Type B pancreatic cell (in vitro differentiated cells): ENCODE data around the gene COL4A5. TPM values are rescaled to one million over a fixed set of nuclear protein-coding genes. Genes with fewer than 3 reads are reported as not detected.
A peak's percentile ranks its signal among the peaks of the same experiment; 100 is the strongest.

ENCODE experiments used
- DNase-seq: peaks from one replicate; pipeline ENCODE4 v3.0.0; 2021; ENCODE audit warnings: mixed read lengths; ENCODE audit not compliant: unreplicated experiment; ENCODE audit errors: extremely low spot score
- H3K27ac Mint-ChIP-seq: 2 replicates; pipeline ENCODE4 v1.8.0; 2021; ENCODE audit warnings: mild to moderate bottlenecking, mixed read lengths
- H3K27me3 Mint-ChIP-seq: 2 replicates; pipeline ENCODE4 v1.8.0; 2021; ENCODE audit warnings: mixed read lengths
- H3K36me3 Mint-ChIP-seq: 2 replicates; pipeline ENCODE4 v1.8.0; 2021; ENCODE audit warnings: mixed read lengths
- H3K4me1 Mint-ChIP-seq: one replicate; pipeline ENCODE4 v1.8.0; 2021; ENCODE audit warnings: mixed read lengths; ENCODE audit not compliant: unreplicated experiment
- H3K4me3 Mint-ChIP-seq: 2 replicates; pipeline ENCODE4 v1.8.0; 2021; ENCODE audit warnings: mild to moderate bottlenecking, mixed read lengths
- H3K9me3 Mint-ChIP-seq: 2 replicates; pipeline ENCODE4 v1.8.0; 2021; ENCODE audit warnings: mixed read lengths
- CTCF ChIP-seq: fragments of 200-600 bp; sonication (generic); conservative IDR thresholded peaks from 2 replicates; pipeline ENCODE4 v1.5.0; 2021; ENCODE audit warnings: antibody characterized with exemption, mild to moderate bottlenecking
- total RNA-seq: library from RNA; stranded (reverse); gene quantifications from 2 replicates; pipeline ENCODE4 v1.2.1, GENCODE V29; 2021; ENCODE audit warnings: low replicate concordance

Gene COL4A5
- total RNA-seq, 1 donor from 2014 or later, result 167 TPM

GRCh38 chrX:108584617-108585211 is 145.1 kb downstream of the COL4A5 start:
- Mint-ChIP-seq H3K36me3 (peaks cover 36% of the 10 kb centered on the region), H3K9me3 (no peaks in the 10 kb centered on the region), H3K27ac (no peak overlapping the region), H3K27me3 (no peaks in the 10 kb centered on the region), H3K4me3 (no peak overlapping the region), H3K4me1 (peaks cover 9% of the 10 kb centered on the region)
- DNase-seq, result no peak
- peak; percentile 70 for TF ChIP-seq CTCF

DNA sequence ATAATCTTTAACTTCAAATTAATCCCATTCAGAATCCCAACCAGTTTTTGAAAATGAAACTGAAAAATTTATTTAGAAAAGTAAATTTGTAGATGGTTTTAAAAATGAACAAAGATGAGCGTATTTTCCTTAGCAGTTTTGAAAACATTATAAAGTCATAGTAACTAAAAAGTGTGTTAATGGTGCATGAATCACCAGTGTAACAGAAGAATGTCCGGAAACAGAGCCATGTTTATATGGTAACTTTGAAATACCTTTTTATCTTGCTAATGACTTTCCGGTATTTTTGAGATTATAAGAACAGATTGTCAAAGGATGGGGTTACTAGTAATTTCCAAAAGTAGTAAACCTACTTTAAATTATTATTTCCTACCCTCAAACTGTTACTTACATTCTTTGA is 150.9 kb downstream of the COL4A5 start:
- H3K27ac Mint-ChIP-seq, result no peak overlapping the region
- no peak overlapping the region for H3K4me3 Mint-ChIP-seq
- H3K9me3 Mint-ChIP-seq, result no peaks in the 10 kb centered on the region
- no peaks in the 10 kb centered on the region for H3K27me3 Mint-ChIP-seq
- TF ChIP-seq CTCF, result no peak
- DNase-seq, result no peak
- H3K36me3 Mint-ChIP-seq, result peaks cover 43% of the 10 kb centered on the region
- no peaks in the 10 kb centered on the region for H3K4me1 Mint-ChIP-seq

GRCh38 chrX:108601276-108601675 is 161.6 kb downstream of the COL4A5 start:
- Mint-ChIP-seq H3K4me1 (no peaks in the 10 kb centered on the region), H3K36me3 (peaks cover 28% of the 10 kb centered on the region), H3K27ac (no peak overlapping the region), H3K9me3 (no peaks in the 10 kb centered on the region), H3K4me3 (no peak overlapping the region), H3K27me3 (no peaks in the 10 kb centered on the region)
- no peak for TF ChIP-seq CTCF
- DNase-seq, result no peak

DNA sequence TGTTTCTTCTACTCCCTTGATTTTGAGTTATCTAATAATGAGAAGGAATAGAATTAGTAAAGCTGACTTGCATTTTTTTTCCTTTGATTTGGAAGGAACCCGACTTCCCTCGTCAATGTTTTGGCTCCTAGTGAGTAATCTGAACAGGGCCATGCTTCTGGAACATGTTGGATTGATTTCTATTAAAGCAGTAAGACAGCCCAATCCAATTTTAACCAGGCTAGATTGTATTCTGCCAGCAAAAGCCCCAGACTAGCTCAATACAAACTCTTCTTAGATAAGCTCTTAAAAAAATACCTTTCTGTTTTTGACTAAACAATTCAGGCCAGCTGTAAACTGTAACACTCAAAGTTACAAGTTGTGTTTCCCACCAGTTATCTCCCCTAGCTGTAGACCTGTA is 170.5 kb downstream of the COL4A5 start:
- no peak for DNase-seq
- H3K4me1 Mint-ChIP-seq, result no peaks in the 10 kb centered on the region
- peaks cover 21% of the 10 kb centered on the region for H3K36me3 Mint-ChIP-seq
- H3K27me3 Mint-ChIP-seq, result no peaks in the 10 kb centered on the region
- no peak overlapping the region for H3K4me3 Mint-ChIP-seq
- no peak for TF ChIP-seq CTCF
- no peaks in the 10 kb centered on the region for H3K9me3 Mint-ChIP-seq
- H3K27ac Mint-ChIP-seq, result no peak overlapping the region

- TF ChIP-seq CTCF, result no peak
- H3K36me3 Mint-ChIP-seq, result peaks cover 17% of the 10 kb centered on the region
- H3K27ac Mint-ChIP-seq, result no peak overlapping the region
- no peaks in the 10 kb centered on the region for H3K9me3 Mint-ChIP-seq
- H3K4me1 Mint-ChIP-seq, result no peaks in the 10 kb centered on the region
- no peak overlapping the region for H3K4me3 Mint-ChIP-seq
- DNase-seq, result no peak
- no peaks in the 10 kb centered on the region for H3K27me3 Mint-ChIP-seq
Measured at GRCh38 chrX:108614616-108615015, 175.0 kb downstream of the COL4A5 start.

DNA sequence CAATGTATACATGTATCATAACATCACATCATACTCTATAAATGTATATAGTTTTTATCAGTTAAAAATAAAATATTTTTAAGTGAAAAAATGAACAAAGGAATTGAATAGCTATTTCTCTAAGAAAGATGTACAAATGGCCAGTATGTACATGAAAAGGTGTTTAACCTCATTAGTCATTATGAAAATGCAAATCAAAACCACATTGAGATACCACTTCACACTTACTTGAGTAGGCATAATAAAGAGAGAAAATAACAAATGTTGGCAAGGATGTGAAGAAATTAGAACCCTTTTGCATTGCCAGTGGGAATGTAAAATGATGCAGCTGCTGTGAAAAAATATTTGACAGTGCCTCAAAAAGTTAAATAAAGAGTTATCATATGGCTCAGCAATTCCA is 201.2 kb downstream of the COL4A5 start:
- no peak overlapping the region for H3K4me3 Mint-ChIP-seq
- H3K4me1 Mint-ChIP-seq, result no peaks in the 10 kb centered on the region
- peaks cover 62% of the 10 kb centered on the region for H3K36me3 Mint-ChIP-seq
- H3K27ac Mint-ChIP-seq, result no peak overlapping the region
- no peaks in the 10 kb centered on the region for H3K27me3 Mint-ChIP-seq
- TF ChIP-seq CTCF, result no peak
- no peak for DNase-seq
- peaks cover 21% of the 10 kb centered on the region for H3K9me3 Mint-ChIP-seq
